B cell (primary cell): ENCODE measurements around the gene PDZRN3. TPM values are rescaled to one million over a fixed set of nuclear protein-coding genes. Genes with fewer than 3 reads are reported as not detected.

ENCODE experiments used
- ATAC-seq: fragments of 200-7000 bp; cut with Tn5 transposase; one replicate; pipeline ENCODE4 v1.10.0; 2021; ENCODE audit warnings: low read depth, mild to moderate bottlenecking, moderate number of reproducible peaks, moderate library complexity
- CTCF ChIA-PET: fragments of 350-600 bp; sonication (Branson Sonifier 250); formaldehyde crosslinking; loops from one replicate; lab custom pipeline; 2021; ENCODE audit warnings: antibody characterized with exemption, inconsistent platforms; lab: Charles Lee
- POLR2A ChIA-PET: fragments of 350-600 bp; sonication (Branson Sonifier 250); formaldehyde crosslinking; loops from one replicate; lab custom pipeline; 2021; ENCODE audit warnings: antibody characterized with exemption; lab: Charles Lee
- DNase-seq: peaks from one replicate; pipeline ENCODE4 v3.0.0; 2013
- H2AFZ ChIP-seq: 2 replicates; pipeline ENCODE4 v1.6.1; 2012; ENCODE audit warnings: mild to moderate bottlenecking, low read depth, low read length; ENCODE audit not compliant: insufficient read depth, poor library complexity, severe bottlenecking
- H3K27ac ChIP-seq, 2 donors: 1 replicate in 1 of 2; 2 replicates in 1 of 2; pipeline ENCODE4 v1.5.1; 2012 to 2013; ENCODE audit warnings: low read length in 2 of 2, mild to moderate bottlenecking in 2 of 2, moderate library complexity in 1 of 2
- H3K27me3 ChIP-seq, 4 experiments: fragments of 200-600 bp in 1 of 4; sonication (generic) in 1 of 4; replicated peaks in 1 of 4; 1 replicate in 2 of 4; 2 replicates in 2 of 4; pipeline versions ENCODE4 v1.6.1 to v1.7.0; 2013 to 2016; ENCODE audit warnings: low read length in 3 of 4, mild to moderate bottlenecking in 2 of 4, mixed read lengths in 1 of 4, moderate library complexity in 1 of 4; ENCODE audit not compliant: insufficient read depth in 4 of 4, control insufficient read depth in 3 of 4; ENCODE audit errors: control extremely low read depth in 1 of 4
- H3K36me3 ChIP-seq, 2 experiments: replicated peaks in 1 of 2; 1 replicate in 1 of 2; 2 replicates in 1 of 2; pipeline versions ENCODE4 v1.6.1 to v1.7.1; 2013; ENCODE audit warnings: low read length in 1 of 2; ENCODE audit not compliant: insufficient read depth in 2 of 2, control insufficient read depth in 1 of 2; ENCODE audit errors: control extremely low read depth in 1 of 2, extremely low read depth in 1 of 2
- H3K4me1 ChIP-seq, 2 donors: fragments of 200-600 bp in 1 of 2; sonication (generic) in 1 of 2; 1 replicate in 1 of 2; 2 replicates in 1 of 2; pipeline versions ENCODE4 v1.5.1 to v1.6.1; 2013 to 2017; ENCODE audit warnings: low read length in 2 of 2; ENCODE audit not compliant: control insufficient read depth in 2 of 2, insufficient read depth in 2 of 2
- H3K4me2 ChIP-seq: replicated peaks from 2 replicates; pipeline ENCODE3; 2012; ENCODE audit warnings: mild to moderate bottlenecking, low read depth, low read length; ENCODE audit not compliant: poor library complexity, severe bottlenecking
- H3K4me3 ChIP-seq, 5 experiments: fragments of 200-600 bp in 1 of 5; sonication (generic) in 1 of 5; 1 replicate in 3 of 5; 2 replicates in 2 of 5; pipeline versions ENCODE4 v1.5.1 to v1.7.0; 2011 to 2016; ENCODE audit warnings: low read length in 4 of 5, mild to moderate bottlenecking in 4 of 5, low read depth in 2 of 5, control low read depth in 1 of 5, moderate library complexity in 1 of 5; ENCODE audit not compliant: insufficient read depth in 1 of 5; ENCODE audit errors: control extremely low read depth in 1 of 5, extremely low read depth in 1 of 5
- H3K79me2 ChIP-seq: fragments of 200-600 bp; sonication (generic); one replicate; pipeline ENCODE4 v1.6.0; 2016; ENCODE audit warnings: low read length; ENCODE audit not compliant: control insufficient read depth, insufficient read depth
- H3K9ac ChIP-seq: fragments of 200-600 bp; sonication (generic); 2 replicates; pipeline ENCODE4 v1.6.1; 2017; ENCODE audit warnings: mild to moderate bottlenecking, low read length, moderate library complexity
- H3K9me3 ChIP-seq, 3 donors: one replicate each; pipeline versions ENCODE4 v1.6.1 to v1.7.1; 2013; ENCODE audit warnings: low read length in 2 of 3; ENCODE audit not compliant: control insufficient read depth in 2 of 3, insufficient read depth in 1 of 3; ENCODE audit errors: control extremely low read depth in 1 of 3
- H4K20me1 ChIP-seq: 2 replicates; pipeline ENCODE4 v1.6.0; 2012; ENCODE audit warnings: mild to moderate bottlenecking, low read length; ENCODE audit not compliant: insufficient read depth, control insufficient read depth, poor library complexity, severe bottlenecking
- H3K27ac Mint-ChIP-seq: one replicate; pipeline ENCODE4 v1.8.0; 2021; ENCODE audit warnings: mixed read lengths
- H3K27me3 Mint-ChIP-seq: one replicate; pipeline ENCODE4 v1.8.0; 2021; ENCODE audit warnings: mixed read lengths
- H3K4me1 Mint-ChIP-seq: one replicate; pipeline ENCODE4 v1.8.0; 2021; ENCODE audit warnings: mixed read lengths
- H3K4me3 Mint-ChIP-seq: one replicate; pipeline ENCODE4 v1.8.0; 2021; ENCODE audit warnings: mixed read lengths
- H3K9me3 Mint-ChIP-seq: one replicate; pipeline ENCODE4 v1.8.0; 2022; ENCODE audit warnings: mixed read lengths; ENCODE audit not compliant: insufficient read depth
- CTCF ChIP-seq: fragments of 200-600 bp; IDR thresholded peaks from one replicate; pipeline ENCODE4 v1.8.0; 2022; ENCODE audit warnings: antibody characterized with exemption, mild to moderate bottlenecking
- EZH2 ChIP-seq: IDR thresholded peaks from 2 replicates; pipeline ENCODE4 v1.6.1; 2012; ENCODE audit warnings: borderline replicate concordance, low read depth, mild to moderate bottlenecking, moderate library complexity, low read length; ENCODE audit not compliant: insufficient read depth, poor library complexity, severe bottlenecking
- WGBS: methylation state at CpG from one replicate; pipeline ENCODE4 v1.1.5; 2013; ENCODE audit warnings: missing lambda C conversion rate; ENCODE audit not compliant: insufficient coverage; 5-methylcytosine and 5-hydroxymethylcytosine counted together
- intact Hi-C: fragments of 100-400 bp; cut with micrococcal nuclease; formaldehyde crosslinking; loops from one replicate; pipeline ENCODE4 v1.10.0; 2022
- polyA plus RNA-seq: library from polyadenylated mRNA; depleted of rRNA; stranded (reverse); fragments of >200 nt; gene quantifications from 2 replicates; pipeline ENCODE4 v1.2.3, GENCODE V29; 2012
- total RNA-seq, 2 donors: library from RNA; stranded (reverse); fragments of 120-200 nt in 1 of 2; gene quantifications; 1 replicate in 1 of 2; 2 replicates in 1 of 2; pipeline versions ENCODE4 v1.2.3 to v1.2.4, GENCODE V29; 2013 to 2022

The PDZRN3 gene
- total and polyA plus RNA-seq, 2 donors (not counting 1 experiment from before 2014, with no cell fraction given) = not detected

- Mint-ChIP-seq H3K9me3 (no peaks in the 10 kb centered on the region), H3K4me1 (no peaks in the 10 kb centered on the region), H3K4me3 (no peak overlapping the region), H3K27me3 (peaks cover 15% of the 10 kb centered on the region), H3K27ac (no peak overlapping the region)
- intact Hi-C loops = no loop called here
- no peak overlapping the region for H3K4me2 ChIP-seq
- ChIA-PET CTCF (no interaction called here), POLR2A (no interaction called here)
- no peaks in the 10 kb centered on the region for H3K27me3 ChIP-seq
- 71% methylated on average over 10 of the region's 14 CpGs for WGBS
- no peaks in the 10 kb centered on the region for H3K9me3 ChIP-seq
- H3K4me3 ChIP-seq = no peak overlapping the region
- H3K36me3 ChIP-seq = no peaks in the 10 kb centered on the region
- no peaks in the 10 kb centered on the region for H3K79me2 ChIP-seq
- DNase-seq (no peak), ATAC-seq (no peak)
- H3K27ac ChIP-seq = no peak overlapping the region
- no peaks in the 10 kb centered on the region for H3K4me1 ChIP-seq
- no peak overlapping the region for H2AFZ ChIP-seq
- TF ChIP-seq EZH2 (no peak), CTCF (no peak)
- no peaks in the 10 kb centered on the region for H4K20me1 ChIP-seq
- no peak overlapping the region for H3K9ac ChIP-seq
These were observed 205.4 kb downstream of the PDZRN3 start for GRCh38 chr3:73419179-73419803.

DNA sequence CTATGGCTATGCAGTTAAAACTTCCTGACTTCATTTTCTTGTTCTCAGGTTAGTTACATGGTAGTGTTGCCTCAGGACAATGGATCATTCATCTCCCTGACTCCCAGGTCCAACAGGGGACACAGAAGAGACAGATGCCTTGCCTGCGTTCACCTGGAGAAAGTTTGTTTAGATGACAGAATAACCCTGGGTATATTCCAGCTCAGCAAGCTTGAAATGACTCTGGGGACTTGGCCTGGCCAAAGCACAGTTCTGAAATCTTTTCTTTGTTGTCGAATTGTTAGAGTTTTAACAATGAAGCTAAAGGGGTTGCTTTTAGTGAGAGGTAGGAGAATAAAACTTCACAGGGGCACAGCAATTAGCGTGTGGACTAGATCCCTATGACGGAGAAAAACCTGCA is 206.1 kb downstream of the PDZRN3 start:
- no peak overlapping the region for H3K4me3 Mint-ChIP-seq
- TF ChIP-seq EZH2 = no peak
- no peak for TF ChIP-seq CTCF
- no peaks in the 10 kb centered on the region for H3K4me1 Mint-ChIP-seq
- CTCF ChIA-PET = no interaction called here
- intact Hi-C loops = no loop called here
- no peaks in the 10 kb centered on the region for H3K9me3 Mint-ChIP-seq
- DNase-seq (no peak), ATAC-seq (no peak)
- no peaks in the 10 kb centered on the region for H3K9me3 ChIP-seq
- H3K36me3 ChIP-seq = no peaks in the 10 kb centered on the region
- H3K4me2 ChIP-seq = no peak overlapping the region
- no peaks in the 10 kb centered on the region for H3K79me2 ChIP-seq
- no peak overlapping the region for H2AFZ ChIP-seq
- H3K4me3 ChIP-seq = no peak overlapping the region
- POLR2A ChIA-PET = no interaction called here
- no peaks in the 10 kb centered on the region for H3K4me1 ChIP-seq
- no peak overlapping the region for H3K27ac Mint-ChIP-seq
- H3K27me3 ChIP-seq = no peaks in the 10 kb centered on the region
- H3K27ac ChIP-seq = no peak overlapping the region
- peaks cover 15% of the 10 kb centered on the region for H3K27me3 Mint-ChIP-seq
- 86% methylated on average over 4 of the region's 4 CpGs for WGBS
- no peaks in the 10 kb centered on the region for H4K20me1 ChIP-seq
- H3K9ac ChIP-seq = no peak overlapping the region
